ENCODE data around the gene MKX.

Gene MKX

GRCh38 chr10:27748601-27749000 is 3.0 kb upstream of the MKX start:
- Histone ChIP-seq H3K4me1 (ENCODE audit: low read length) (peaks cover 6% of the 10 kb centered on the region; the same call in 1 of the 2 replicates), H3F3A (ENCODE audit: insufficient read depth, low read length) (no peaks in the 10 kb centered on the region), H3K4me3 (ENCODE audit: low read length) (no peak overlapping the region), H3K27ac (ENCODE audit: low read length) (no peak overlapping the region), H2AFZ (ENCODE audit: low read length) (no peak overlapping the region), H3K36me3 (replicated peaks; ENCODE audit: insufficient read depth, low read length) (no peaks in the 10 kb centered on the region), H3K9ac (ENCODE audit: low read length) (no peak overlapping the region), H3K27me3 (replicated peaks; ENCODE audit: insufficient read depth, low read length) (peaks cover 13% of the 10 kb centered on the region), H3K9me2 (replicated peaks; ENCODE audit: insufficient read depth, low read length) (no peaks in the 10 kb centered on the region), H3K4me2 (ENCODE audit: low read depth, low read length) (no peak overlapping the region), H4K20me1 (ENCODE audit: insufficient read depth, low read length) (no peaks in the 10 kb centered on the region), H3K79me2 (ENCODE audit: low read length) (no peaks in the 10 kb centered on the region), H3K9me3 (replicated peaks; ENCODE audit: insufficient read depth, low read length) (no peaks in the 10 kb centered on the region)
- no peak for DNase-seq
- TF ChIP-seq CTCF (IDR thresholded peaks at IDR 0.05; ENCODE audit: low read length) (no peak), EZH2phosphoT487 (IDR thresholded peaks at IDR 0.05; ENCODE audit: low read length) (no peak), EZH2 (optimal IDR thresholded peaks at IDR 0.05; ENCODE audit: low read depth, low read length) (no peak)

- H3F3A ChIP-seq (ENCODE audit: insufficient read depth, low read length): peaks cover 10% of the 10 kb centered on the region
- H3K4me3 ChIP-seq (ENCODE audit: low read length): no peak overlapping the region
- H3K4me1 ChIP-seq (ENCODE audit: low read length): peaks cover 6% of the 10 kb centered on the region; the same call in 1 of the 2 replicates
- H3K4me2 ChIP-seq (ENCODE audit: low read depth, low read length): no peak overlapping the region
- H4K20me1 ChIP-seq (ENCODE audit: insufficient read depth, low read length): no peaks in the 10 kb centered on the region
- no peak overlapping the region for H3K27ac ChIP-seq (ENCODE audit: low read length)
- H2AFZ ChIP-seq (ENCODE audit: low read length): no peak overlapping the region
- DNase-seq: no peak
- H3K79me2 ChIP-seq (ENCODE audit: low read length): no peaks in the 10 kb centered on the region
- no peaks in the 10 kb centered on the region for H3K36me3 ChIP-seq (replicated peaks; ENCODE audit: insufficient read depth, low read length)
- H3K27me3 ChIP-seq (replicated peaks; ENCODE audit: insufficient read depth, low read length): peaks cover 13% of the 10 kb centered on the region
- no peaks in the 10 kb centered on the region for H3K9me2 ChIP-seq (replicated peaks; ENCODE audit: insufficient read depth, low read length)
- TF ChIP-seq EZH2 (optimal IDR thresholded peaks at IDR 0.05; ENCODE audit: low read depth, low read length): no peak
- TF ChIP-seq EZH2phosphoT487 (IDR thresholded peaks at IDR 0.05; ENCODE audit: low read length): no peak
- no peak overlapping the region for H3K9ac ChIP-seq (ENCODE audit: low read length)
- no peaks in the 10 kb centered on the region for H3K9me3 ChIP-seq (replicated peaks; ENCODE audit: insufficient read depth, low read length)
Observed at GRCh38 chr10:27747096-27747451, 1.5 kb upstream of the MKX start.

GRCh38 chr10:27746397-27747095 is 927 bp upstream of the MKX start:
- Histone ChIP-seq H2AFZ (ENCODE audit: low read length) (no peak overlapping the region), H3K79me2 (ENCODE audit: low read length) (no peaks in the 10 kb centered on the region), H3K4me2 (ENCODE audit: low read depth, low read length) (no peak overlapping the region), H3K9me3 (replicated peaks; ENCODE audit: insufficient read depth, low read length) (no peaks in the 10 kb centered on the region), H3K9me2 (replicated peaks; ENCODE audit: insufficient read depth, low read length) (no peaks in the 10 kb centered on the region), H3K4me3 (ENCODE audit: low read length) (no peak overlapping the region), H3K27me3 (replicated peaks; ENCODE audit: insufficient read depth, low read length) (peaks cover 13% of the 10 kb centered on the region), H3K36me3 (replicated peaks; ENCODE audit: insufficient read depth, low read length) (no peaks in the 10 kb centered on the region), H3K4me1 (ENCODE audit: low read length) (peaks cover 11% of the 10 kb centered on the region; the same call in 1 of the 2 replicates), H3K27ac (ENCODE audit: low read length) (no peak overlapping the region), H3K9ac (ENCODE audit: low read length) (no peak overlapping the region), H4K20me1 (ENCODE audit: insufficient read depth, low read length) (no peaks in the 10 kb centered on the region), H3F3A (ENCODE audit: insufficient read depth, low read length) (peaks cover 13% of the 10 kb centered on the region)
- no peak for TF ChIP-seq EZH2phosphoT487 (IDR thresholded peaks at IDR 0.05; ENCODE audit: low read length)
- no peak for TF ChIP-seq CTCF (IDR thresholded peaks at IDR 0.05; ENCODE audit: low read length)
- no peak for TF ChIP-seq EZH2 (optimal IDR thresholded peaks at IDR 0.05; ENCODE audit: low read depth, low read length)
- no peak for DNase-seq
